ENCODE data around the gene SCIN. TPM values are rescaled to one million over a fixed set of nuclear protein-coding genes. Genes with fewer than 3 reads are reported as not detected.

The SCIN gene
- total RNA-seq, 2 experiments from 2014 or later, result not detected

DNA sequence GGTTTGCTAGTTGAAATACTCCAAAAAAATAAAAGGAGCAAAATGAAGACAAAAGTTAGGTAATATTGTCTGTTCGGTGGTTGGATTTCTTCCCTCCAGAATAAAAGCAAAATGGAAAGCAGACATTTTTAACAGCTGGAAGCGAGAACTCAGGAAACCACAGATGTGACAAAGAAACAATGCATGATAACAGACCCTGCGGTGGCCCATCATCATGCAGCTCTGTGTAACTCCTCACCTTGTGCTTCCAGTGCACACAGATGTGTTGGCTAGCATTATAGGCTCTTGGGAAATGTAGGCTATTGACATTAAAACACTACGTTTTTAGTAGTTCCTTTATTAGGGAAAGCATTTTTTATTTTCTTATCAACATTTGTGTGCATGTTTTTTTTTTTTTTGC, 63.1 kb downstream of the SCIN start:
- intact Hi-C loops (cut with micrococcal nuclease), result no loop called here
- no peak overlapping the region for H3K4me3 Mint-ChIP-seq
- ATAC-seq (no peak), DNase-seq (no peak)
- ChIA-PET POLR2A (no interaction called here), CTCF (interaction anchor here (0.9 to 1.2 kb wide), 2 partner anchors 22 to 109 kb away, joined by 3 to 4 read pairs; no protein-coding TSS in a partner anchor)
- no peak overlapping the region for H3K27ac Mint-ChIP-seq
- peaks cover 2% of the 10 kb centered on the region for H3K4me1 Mint-ChIP-seq (ENCODE audit: low read depth)
- H3K36me3 Mint-ChIP-seq (ENCODE audit: low read depth), result no peaks in the 10 kb centered on the region
- TF ChIP-seq, protein P1, sequence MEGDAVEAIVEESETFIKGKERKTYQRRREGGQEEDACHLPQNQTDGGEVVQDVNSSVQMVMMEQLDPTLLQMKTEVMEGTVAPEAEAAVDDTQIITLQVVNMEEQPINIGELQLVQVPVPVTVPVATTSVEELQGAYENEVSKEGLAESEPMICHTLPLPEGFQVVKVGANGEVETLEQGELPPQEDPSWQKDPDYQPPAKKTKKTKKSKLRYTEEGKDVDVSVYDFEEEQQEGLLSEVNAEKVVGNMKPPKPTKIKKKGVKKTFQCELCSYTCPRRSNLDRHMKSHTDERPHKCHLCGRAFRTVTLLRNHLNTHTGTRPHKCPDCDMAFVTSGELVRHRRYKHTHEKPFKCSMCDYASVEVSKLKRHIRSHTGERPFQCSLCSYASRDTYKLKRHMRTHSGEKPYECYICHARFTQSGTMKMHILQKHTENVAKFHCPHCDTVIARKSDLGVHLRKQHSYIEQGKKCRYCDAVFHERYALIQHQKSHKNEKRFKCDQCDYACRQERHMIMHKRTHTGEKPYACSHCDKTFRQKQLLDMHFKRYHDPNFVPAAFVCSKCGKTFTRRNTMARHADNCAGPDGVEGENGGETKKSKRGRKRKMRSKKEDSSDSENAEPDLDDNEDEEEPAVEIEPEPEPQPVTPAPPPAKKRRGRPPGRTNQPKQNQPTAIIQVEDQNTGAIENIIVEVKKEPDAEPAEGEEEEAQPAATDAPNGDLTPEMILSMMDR (IDR thresholded peaks at IDR 0.05), result no peak
- peaks cover 8% of the 10 kb centered on the region for H3K27me3 Mint-ChIP-seq
- H3K9me3 Mint-ChIP-seq, result no peaks in the 10 kb centered on the region

DNA sequence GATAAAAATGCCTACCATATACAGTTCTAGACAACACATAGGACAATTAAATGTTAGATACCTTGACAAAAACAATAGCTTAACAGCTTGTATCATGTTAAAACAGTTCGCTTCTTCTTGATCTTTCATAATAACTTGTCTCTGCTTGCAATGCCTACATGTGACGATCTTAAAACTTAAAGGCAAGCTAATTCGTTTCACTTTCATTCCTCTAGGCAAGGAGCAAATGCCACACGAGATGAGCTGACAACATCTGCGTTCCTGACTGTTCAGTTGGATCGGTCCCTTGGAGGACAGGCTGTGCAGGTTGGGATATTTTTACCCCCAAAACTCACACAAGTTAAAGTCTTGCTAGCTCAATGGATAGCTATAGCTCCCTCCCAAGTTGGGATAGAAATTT, 65.3 kb downstream of the SCIN start:
- CTCF ChIA-PET, result interaction anchor here (0.8 to 1.5 kb wide), 6 partner anchors 10 to 627 kb away, joined by 3 to 6 read pairs (median 4); no protein-coding TSS in a partner anchor
- Mint-ChIP-seq H3K36me3 (ENCODE audit: low read depth) (no peaks in the 10 kb centered on the region), H3K4me1 (ENCODE audit: low read depth) (peaks cover 2% of the 10 kb centered on the region), H3K9me3 (no peaks in the 10 kb centered on the region), H3K27ac (no peak overlapping the region), H3K4me3 (peak overlapping the region; percentile 44), H3K27me3 (peaks cover 8% of the 10 kb centered on the region)
- ATAC-seq (peak; percentile 47), DNase-seq (no peak)
- TF ChIP-seq, protein P1 (IDR thresholded peaks at IDR 0.05), result no peak
- POLR2A ChIA-PET, result no interaction called here
- intact Hi-C loops (cut with micrococcal nuclease), result no loop called here

DNA sequence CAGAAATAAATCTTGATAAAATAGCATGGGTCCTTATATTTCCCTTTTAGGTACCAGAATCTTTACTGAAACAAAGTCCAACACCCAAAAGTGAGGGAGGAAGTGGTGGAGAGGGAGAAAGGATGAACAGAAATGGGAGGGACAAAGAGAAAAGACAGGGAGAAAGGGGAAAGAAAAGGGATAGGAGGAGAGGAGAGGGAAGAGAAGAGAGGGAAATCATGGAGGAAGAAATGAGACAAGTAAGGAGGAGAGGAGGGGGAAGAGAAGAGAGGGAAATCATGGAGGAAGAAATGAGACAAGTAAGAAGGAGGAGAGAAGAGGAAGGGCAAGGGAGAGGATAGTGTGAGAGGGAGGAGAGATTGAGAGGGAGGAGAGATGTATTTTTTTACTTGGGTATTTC, 66.8 kb downstream of the SCIN start:
- DNase-seq (no peak), ATAC-seq (no peak)
- no peaks in the 10 kb centered on the region for H3K36me3 Mint-ChIP-seq (ENCODE audit: low read depth)
- H3K9me3 Mint-ChIP-seq, result no peaks in the 10 kb centered on the region
- H3K27me3 Mint-ChIP-seq, result peaks cover 4% of the 10 kb centered on the region
- ChIA-PET CTCF (no interaction called here), POLR2A (no interaction called here)
- peaks cover 2% of the 10 kb centered on the region for H3K4me1 Mint-ChIP-seq (ENCODE audit: low read depth)
- H3K27ac Mint-ChIP-seq, result no peak overlapping the region
- TF ChIP-seq, protein P1 (IDR thresholded peaks at IDR 0.05), result no peak
- H3K4me3 Mint-ChIP-seq, result no peak overlapping the region
- intact Hi-C loops (cut with micrococcal nuclease), result no loop called here

DNA sequence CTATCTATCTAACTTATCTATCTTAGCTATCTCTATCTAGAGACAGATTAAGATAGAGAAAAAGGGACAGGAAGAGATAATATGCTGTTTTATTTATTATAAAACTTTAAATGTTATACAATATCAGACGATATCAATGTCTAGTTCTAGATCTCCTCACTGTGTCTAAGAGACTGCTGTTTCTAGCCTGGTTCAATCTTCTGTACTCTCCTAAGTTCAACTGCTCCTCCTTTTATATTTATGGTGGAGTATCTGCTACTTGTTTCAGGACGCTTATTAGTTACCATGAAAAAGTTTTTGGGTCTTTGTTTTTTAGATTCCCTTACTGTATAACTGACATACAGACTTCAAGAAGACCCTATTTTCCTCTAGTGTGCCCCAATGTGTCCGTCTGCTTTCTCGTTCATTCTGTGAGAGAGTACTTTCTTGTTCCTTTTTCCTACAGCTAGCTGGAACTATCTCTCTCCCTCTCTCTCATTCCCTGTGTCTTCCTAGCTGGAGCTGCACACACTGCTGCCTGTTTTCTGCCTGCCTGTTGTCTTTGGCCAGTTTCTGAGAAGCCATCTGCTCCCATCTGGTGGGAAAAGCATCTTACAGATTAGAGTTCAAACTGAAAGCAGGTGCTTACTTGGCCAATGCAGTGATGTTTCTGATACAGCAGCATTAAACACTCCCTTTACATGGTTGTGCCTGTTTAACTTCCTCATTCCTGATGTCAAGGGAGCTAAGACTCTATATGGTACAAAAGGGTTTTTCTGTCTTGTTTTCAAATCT, 67.5 kb downstream of the SCIN start:
- TF ChIP-seq, protein P1 (IDR thresholded peaks at IDR 0.05), result no peak
- Mint-ChIP-seq H3K4me1 (ENCODE audit: low read depth) (peaks cover 2% of the 10 kb centered on the region), H3K27me3 (peaks cover 4% of the 10 kb centered on the region), H3K4me3 (peak overlapping the region; percentile 42), H3K36me3 (ENCODE audit: low read depth) (no peaks in the 10 kb centered on the region), H3K9me3 (no peaks in the 10 kb centered on the region), H3K27ac (no peak overlapping the region)
- intact Hi-C loops (cut with micrococcal nuclease), result loop anchor here (2.0 kb wide), 1 partner anchor 625 kb away; no protein-coding TSS in a partner anchor
- ChIA-PET CTCF (interaction anchor here (0.8 to 2.0 kb wide), 9 partner anchors 8 to 626 kb away, joined by 3 to 6 read pairs (median 3); no protein-coding TSS in a partner anchor), POLR2A (no interaction called here)
- ATAC-seq (no peak), DNase-seq (no peak)

DNA sequence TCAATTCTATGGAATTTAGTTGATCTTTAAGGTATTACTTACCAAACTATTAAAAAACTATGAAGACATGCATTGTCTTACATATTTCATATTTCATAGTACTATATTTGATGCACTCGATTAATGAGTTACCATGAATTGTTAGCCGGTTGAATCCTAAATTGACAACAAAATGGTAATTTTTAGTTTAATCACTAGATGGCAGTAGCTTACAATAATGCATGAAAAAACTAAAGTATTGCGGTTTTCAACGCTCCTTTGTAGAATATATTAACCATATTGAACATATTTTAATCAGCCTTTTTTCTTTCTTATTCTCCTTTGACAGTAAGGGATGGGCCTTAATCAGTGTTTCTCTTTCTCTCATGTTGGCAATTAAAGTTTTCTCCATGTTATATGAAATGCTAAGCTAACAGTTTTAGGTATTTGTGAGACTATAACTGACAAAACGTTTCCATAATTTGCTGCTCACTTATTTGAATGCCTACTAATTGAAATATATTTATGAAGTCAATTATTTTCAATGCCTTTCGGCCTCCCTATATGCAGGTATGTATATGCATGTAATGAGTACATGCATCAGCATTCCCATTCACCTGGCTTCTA, 68.4 kb downstream of the SCIN start:
- no peak overlapping the region for H3K27ac Mint-ChIP-seq
- no peaks in the 10 kb centered on the region for H3K9me3 Mint-ChIP-seq
- POLR2A ChIA-PET, result no interaction called here
- TF ChIP-seq, protein P1 (IDR thresholded peaks at IDR 0.05), result peak; percentile 67
- CTCF ChIA-PET, result interaction anchor here (0.8 to 2.0 kb wide), 13 partner anchors 8 to 625 kb away, joined by 3 to 6 read pairs (median 3); no protein-coding TSS in a partner anchor
- no peak for DNase-seq
- intact Hi-C loops (cut with micrococcal nuclease), result loop anchor here (2.0 kb wide), 1 partner anchor 624 kb away; no protein-coding TSS in a partner anchor
- peaks cover 2% of the 10 kb centered on the region for H3K4me1 Mint-ChIP-seq (ENCODE audit: low read depth)
- H3K36me3 Mint-ChIP-seq (ENCODE audit: low read depth), result no peaks in the 10 kb centered on the region
- no peak overlapping the region for H3K4me3 Mint-ChIP-seq
- ATAC-seq, result no peak
- H3K27me3 Mint-ChIP-seq, result peaks cover 3% of the 10 kb centered on the region
